Measurements from ENCODE around the gene KDM4B.

The KDM4B gene

GRCh38 chr19:5024282-5024681 lies 55.4 kb downstream of the KDM4B start:
- peaks cover 11% of the 10 kb centered on the region for H3K4me1 ChIP-seq (ENCODE audit: control insufficient read depth, low read length)
- TF ChIP-seq EZH2phosphoT487 (IDR thresholded peaks at IDR 0.05; ENCODE audit: borderline replicate concordance, low read length) (no peak), CTCF (IDR thresholded peaks at IDR 0.05; ENCODE audit: low read depth, low read length, poor library complexity, severe bottlenecking) (no peak)
- H3K27me3 ChIP-seq (ENCODE audit: control insufficient read depth, low read length) = no peaks in the 10 kb centered on the region
- no peak overlapping the region for H3K4me3 ChIP-seq (ENCODE audit: low read length)
- no peak overlapping the region for H3K4me2 ChIP-seq (ENCODE audit: low read length)
- peaks cover 52% of the 10 kb centered on the region for H3K79me2 ChIP-seq (ENCODE audit: control insufficient read depth, low read length)
- no peak overlapping the region for H3K27ac ChIP-seq (ENCODE audit: low read depth, low read length)
- peaks cover 10% of the 10 kb centered on the region for H3K36me3 ChIP-seq (ENCODE audit: control insufficient read depth, low read length)
- H4K20me1 ChIP-seq (ENCODE audit: control insufficient read depth, insufficient read depth, low read depth, low read length) = no peaks in the 10 kb centered on the region
- H3K9me2 ChIP-seq (replicated peaks; ENCODE audit: control insufficient read depth, low read length) = no peaks in the 10 kb centered on the region
- peaks cover 6% of the 10 kb centered on the region; the same call in 1 of the 2 replicates for H3K9me3 ChIP-seq (ENCODE audit: control insufficient read depth, insufficient read depth, low read length)
- H3F3A ChIP-seq (ENCODE audit: control insufficient read depth, insufficient read depth) = peaks cover under 1% of the 10 kb centered on the region; the same call in 1 of the 2 replicates

GRCh38 chr19:5025027-5025426 lies 56.1 kb downstream of the KDM4B start:
- peaks cover 50% of the 10 kb centered on the region for H3K79me2 ChIP-seq (ENCODE audit: control insufficient read depth, low read length)
- no peaks in the 10 kb centered on the region for H3K9me2 ChIP-seq (replicated peaks; ENCODE audit: control insufficient read depth, low read length)
- peaks cover 6% of the 10 kb centered on the region for H3F3A ChIP-seq (ENCODE audit: control insufficient read depth, insufficient read depth)
- no peak overlapping the region for H3K4me3 ChIP-seq (ENCODE audit: low read length)
- no peak overlapping the region for H3K27ac ChIP-seq (ENCODE audit: low read depth, low read length)
- H3K4me1 ChIP-seq (ENCODE audit: control insufficient read depth, low read length) = peaks cover 18% of the 10 kb centered on the region
- no peaks in the 10 kb centered on the region for H4K20me1 ChIP-seq (ENCODE audit: control insufficient read depth, insufficient read depth, low read depth, low read length)
- H3K36me3 ChIP-seq (ENCODE audit: control insufficient read depth, low read length) = peaks cover 5% of the 10 kb centered on the region
- TF ChIP-seq EZH2phosphoT487 (IDR thresholded peaks at IDR 0.05; ENCODE audit: borderline replicate concordance, low read length) (no peak), CTCF (IDR thresholded peaks at IDR 0.05; ENCODE audit: low read depth, low read length, poor library complexity, severe bottlenecking) (no peak)
- H3K9me3 ChIP-seq (ENCODE audit: control insufficient read depth, insufficient read depth, low read length) = no peaks in the 10 kb centered on the region
- no peaks in the 10 kb centered on the region for H3K27me3 ChIP-seq (ENCODE audit: control insufficient read depth, low read length)
- H3K4me2 ChIP-seq (ENCODE audit: low read length) = no peak overlapping the region

GRCh38 chr19:5026706-5027273 lies 57.9 kb downstream of the KDM4B start:
- H3F3A ChIP-seq (ENCODE audit: control insufficient read depth, insufficient read depth) = peaks cover 7% of the 10 kb centered on the region
- no peak overlapping the region for H3K4me3 ChIP-seq (ENCODE audit: low read length)
- H3K27ac ChIP-seq (ENCODE audit: low read depth, low read length) = no peak overlapping the region
- no peaks in the 10 kb centered on the region for H3K9me2 ChIP-seq (replicated peaks; ENCODE audit: control insufficient read depth, low read length)
- peaks cover 36% of the 10 kb centered on the region for H3K4me1 ChIP-seq (ENCODE audit: control insufficient read depth, low read length)
- TF ChIP-seq EZH2phosphoT487 (IDR thresholded peaks at IDR 0.05; ENCODE audit: borderline replicate concordance, low read length) = no peak
- TF ChIP-seq CTCF (IDR thresholded peaks at IDR 0.05; ENCODE audit: low read depth, low read length, poor library complexity, severe bottlenecking) = peak; percentile 9
- H3K27me3 ChIP-seq (ENCODE audit: control insufficient read depth, low read length) = no peaks in the 10 kb centered on the region
- no peak overlapping the region for H3K4me2 ChIP-seq (ENCODE audit: low read length)
- H4K20me1 ChIP-seq (ENCODE audit: control insufficient read depth, insufficient read depth, low read depth, low read length) = no peaks in the 10 kb centered on the region
- peaks cover 3% of the 10 kb centered on the region; the same call in 1 of the 2 replicates for H3K36me3 ChIP-seq (ENCODE audit: control insufficient read depth, low read length)
- H3K79me2 ChIP-seq (ENCODE audit: control insufficient read depth, low read length) = peaks cover 54% of the 10 kb centered on the region
- no peaks in the 10 kb centered on the region for H3K9me3 ChIP-seq (ENCODE audit: control insufficient read depth, insufficient read depth, low read length)
